GM18867 (cell line): ENCODE results near the gene CYP2A13.
"Not testable (repeated sequence)": the region's sequence is repeated elsewhere in the genome, so short reads cannot be mapped to it uniquely, and the experiment has no call there.

Experiments
- ATAC-seq: cut with Tn5 transposase; IDR thresholded peaks from one replicate; pipeline ENCODE4 v1.9.1; 2021; ENCODE audit warnings: mild to moderate bottlenecking, moderate library complexity; ENCODE audit not compliant: unreplicated experiment

CYP2A13 gene

GRCh38 chr19:41088151-41088550 lies at the start of gene CYP2A13:
Gene CYP2A13, plus strand, starts transcription at chr19:41088451. Its CDS starts 21 bp downstream, at chr19:41088472.
- ATAC-seq, result no peak

GRCh38 chr19:41039806-41040205 lies 48.4 kb upstream of the CYP2A13 start:
- ATAC-seq, result no peak

- not testable (repeated sequence) for ATAC-seq
Measured at GRCh38 chr19:41045095-41045494, 43.2 kb upstream of the CYP2A13 start.

- no peak for ATAC-seq
Measured at GRCh38 chr19:41050426-41050825, 37.8 kb upstream of the CYP2A13 start.

GRCh38 chr19:41052162-41052561 lies 36.1 kb upstream of the CYP2A13 start:
- not testable (repeated sequence) for ATAC-seq

GRCh38 chr19:41053331-41053730 lies 34.9 kb upstream of the CYP2A13 start:
- ATAC-seq, result not testable (repeated sequence)

GRCh38 chr19:41064974-41065569 lies 23.2 kb upstream of the CYP2A13 start:
- ATAC-seq, result no peak

- no peak for ATAC-seq
Measured at GRCh38 chr19:41076286-41076685, 12.0 kb upstream of the CYP2A13 start.

- ATAC-seq, result no peak
Measured at GRCh38 chr19:41083516-41083915, 4.7 kb upstream of the CYP2A13 start.

GRCh38 chr19:41085748-41086415 lies 2.4 kb upstream of the CYP2A13 start:
- no peak for ATAC-seq

GRCh38 chr19:41089959-41090358 lies 1.7 kb downstream of the CYP2A13 start:
- ATAC-seq, result no peak

- ATAC-seq, result no peak
Measured at GRCh38 chr19:41095703-41096102, 7.5 kb downstream of the CYP2A13 start.

- ATAC-seq, result no peak
Measured at GRCh38 chr19:41096353-41096752, 8.1 kb downstream of the CYP2A13 start.

GRCh38 chr19:41097302-41097701 lies 9.1 kb downstream of the CYP2A13 start:
- ATAC-seq, result no peak

GRCh38 chr19:41098762-41099161 lies 10.5 kb downstream of the CYP2A13 start:
- ATAC-seq, result no peak

- not testable (repeated sequence) for ATAC-seq
Measured at GRCh38 chr19:41102210-41102609, 14.0 kb downstream of the CYP2A13 start.

GRCh38 chr19:41106177-41106576 lies 17.9 kb downstream of the CYP2A13 start:
- no peak for ATAC-seq

- ATAC-seq, result no peak
Measured at GRCh38 chr19:41111296-41111695, 23.0 kb downstream of the CYP2A13 start.

GRCh38 chr19:41111750-41112295 lies 23.6 kb downstream of the CYP2A13 start:
- no peak for ATAC-seq

GRCh38 chr19:41112728-41113290 lies 24.6 kb downstream of the CYP2A13 start:
- no peak for ATAC-seq

- ATAC-seq, result no peak
Measured at GRCh38 chr19:41114132-41114531, 25.9 kb downstream of the CYP2A13 start, which contains the start of gene CYP2F1. Gene CYP2F1, plus strand, starts transcription at chr19:41114432. Its CDS starts 1,757 bp downstream, at chr19:41116189.

- no peak for ATAC-seq
Measured at GRCh38 chr19:41116261-41116660, 28.0 kb downstream of the CYP2A13 start.
